OCI-LY1 (cell line): ENCODE results near the gene KCNH1.

Experiments
- EZH2 ChIP-seq: fragments of 200-600 bp; sonication (generic), shearing (Covaris generic); IDR thresholded peaks from 2 replicates; pipeline ENCODE4 v1.8.0; 2017; ENCODE audit warnings: borderline replicate concordance, mixed run types, mild to moderate bottlenecking, antibody characterized with exemption, low read length, moderate library complexity, mixed read lengths
- TF ChIP-seq, protein P1 (sequence below): fragments of 200-600 bp; sonication (generic), shearing (Covaris generic); IDR thresholded peaks from 2 replicates; pipeline ENCODE4 v1.5.1; 2017; ENCODE audit warnings: mild to moderate bottlenecking, antibody characterized with exemption, low read length, moderate library complexity, mixed read lengths

GRCh38 chr1:211033921-211034525, 99.9 kb downstream of the KCNH1 start:
- TF ChIP-seq EZH2 = no peak
- TF ChIP-seq, protein P1, sequence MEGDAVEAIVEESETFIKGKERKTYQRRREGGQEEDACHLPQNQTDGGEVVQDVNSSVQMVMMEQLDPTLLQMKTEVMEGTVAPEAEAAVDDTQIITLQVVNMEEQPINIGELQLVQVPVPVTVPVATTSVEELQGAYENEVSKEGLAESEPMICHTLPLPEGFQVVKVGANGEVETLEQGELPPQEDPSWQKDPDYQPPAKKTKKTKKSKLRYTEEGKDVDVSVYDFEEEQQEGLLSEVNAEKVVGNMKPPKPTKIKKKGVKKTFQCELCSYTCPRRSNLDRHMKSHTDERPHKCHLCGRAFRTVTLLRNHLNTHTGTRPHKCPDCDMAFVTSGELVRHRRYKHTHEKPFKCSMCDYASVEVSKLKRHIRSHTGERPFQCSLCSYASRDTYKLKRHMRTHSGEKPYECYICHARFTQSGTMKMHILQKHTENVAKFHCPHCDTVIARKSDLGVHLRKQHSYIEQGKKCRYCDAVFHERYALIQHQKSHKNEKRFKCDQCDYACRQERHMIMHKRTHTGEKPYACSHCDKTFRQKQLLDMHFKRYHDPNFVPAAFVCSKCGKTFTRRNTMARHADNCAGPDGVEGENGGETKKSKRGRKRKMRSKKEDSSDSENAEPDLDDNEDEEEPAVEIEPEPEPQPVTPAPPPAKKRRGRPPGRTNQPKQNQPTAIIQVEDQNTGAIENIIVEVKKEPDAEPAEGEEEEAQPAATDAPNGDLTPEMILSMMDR = no peak
